Ishikawa (cell line): Measurements from ENCODE around the gene TPX2.

Source experiments
- CEBPB ChIP-seq: IDR thresholded peaks from 2 replicates; pipeline ENCODE4 v1.6.1; 2012
- CREB1 ChIP-seq: IDR thresholded peaks from 2 replicates; pipeline ENCODE4 v1.6.1; 2012; ENCODE audit warnings: low read depth
- EGR1 ChIP-seq: IDR thresholded peaks from 2 replicates; pipeline ENCODE4 v1.6.1; 2012
- EP300 ChIP-seq: IDR thresholded peaks from 2 replicates; pipeline ENCODE4 v1.6.1; 2012; ENCODE audit warnings: borderline replicate concordance
- FOXM1 ChIP-seq: IDR thresholded peaks from 2 replicates; pipeline ENCODE4 v1.6.1; 2012; ENCODE audit warnings: low read depth, borderline replicate concordance
- NFIC ChIP-seq: IDR thresholded peaks from 2 replicates; pipeline ENCODE4 v1.6.1; 2012
- RAD21 ChIP-seq: IDR thresholded peaks from 2 replicates; pipeline ENCODE4 v1.6.1; 2012; ENCODE audit warnings: low read depth
- TAF1 ChIP-seq: IDR thresholded peaks from 2 replicates; pipeline ENCODE4 v1.6.1; 2012; ENCODE audit warnings: low read depth, mild to moderate bottlenecking
- TCF12 ChIP-seq: IDR thresholded peaks from 2 replicates; pipeline ENCODE4 v1.6.1; 2012; ENCODE audit warnings: low read depth
- TEAD4 ChIP-seq: IDR thresholded peaks from 2 replicates; pipeline ENCODE4 v1.6.1; 2012
- YY1 ChIP-seq: IDR thresholded peaks from 2 replicates; pipeline ENCODE4 v1.6.1; 2012; ENCODE audit warnings: low read depth
- ZBTB7A ChIP-seq: IDR thresholded peaks from 2 replicates; pipeline ENCODE4 v1.6.1; 2012; ENCODE audit warnings: low read depth
- TF ChIP-seq, protein P1 (sequence below): IDR thresholded peaks from 2 replicates; pipeline ENCODE4 v1.6.1; 2012
- TF ChIP-seq, protein P2 (sequence below): IDR thresholded peaks from 2 replicates; pipeline ENCODE4 v1.6.1; 2012; ENCODE audit warnings: low read depth, mild to moderate bottlenecking
- TF ChIP-seq, protein P3 (sequence below): IDR thresholded peaks from 2 replicates; pipeline ENCODE4 v1.6.1; 2012

The TPX2 gene

DNA sequence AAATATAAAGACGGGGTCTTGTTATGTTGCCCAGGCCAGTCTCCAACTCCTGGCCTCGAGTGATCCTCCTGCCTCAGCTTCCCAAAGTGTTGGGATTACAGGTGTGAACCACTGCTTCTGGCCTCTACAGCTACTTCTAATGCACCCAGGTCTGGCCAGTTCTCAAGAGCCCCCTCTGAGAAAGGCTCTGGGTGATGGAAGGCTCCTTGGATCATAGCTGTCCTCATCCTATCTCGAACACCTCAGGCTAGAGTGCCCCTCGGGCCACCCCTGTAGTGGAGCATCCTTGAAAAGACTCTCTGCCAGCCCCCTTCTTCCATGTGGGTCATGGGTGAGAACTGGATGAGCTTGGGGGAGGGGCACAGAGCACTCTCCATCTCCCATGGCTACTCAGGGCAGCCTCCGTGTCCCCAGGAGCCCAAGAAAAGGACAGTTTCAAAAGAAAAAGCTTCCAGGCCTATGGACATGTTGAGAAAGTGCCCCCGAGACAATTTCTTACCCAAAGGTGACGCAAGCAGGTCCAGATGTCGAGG lies 79.4 kb downstream of the TPX2 start:
- no peak for TF ChIP-seq CREB1
- TF ChIP-seq EGR1 = no peak
- TF ChIP-seq TAF1 = no peak
- TF ChIP-seq, protein P1, sequence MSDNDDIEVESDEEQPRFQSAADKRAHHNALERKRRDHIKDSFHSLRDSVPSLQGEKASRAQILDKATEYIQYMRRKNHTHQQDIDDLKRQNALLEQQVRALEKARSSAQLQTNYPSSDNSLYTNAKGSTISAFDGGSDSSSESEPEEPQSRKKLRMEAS = no peak
- no peak for TF ChIP-seq RAD21
- TF ChIP-seq NFIC = no peak
- TF ChIP-seq, protein P2, sequence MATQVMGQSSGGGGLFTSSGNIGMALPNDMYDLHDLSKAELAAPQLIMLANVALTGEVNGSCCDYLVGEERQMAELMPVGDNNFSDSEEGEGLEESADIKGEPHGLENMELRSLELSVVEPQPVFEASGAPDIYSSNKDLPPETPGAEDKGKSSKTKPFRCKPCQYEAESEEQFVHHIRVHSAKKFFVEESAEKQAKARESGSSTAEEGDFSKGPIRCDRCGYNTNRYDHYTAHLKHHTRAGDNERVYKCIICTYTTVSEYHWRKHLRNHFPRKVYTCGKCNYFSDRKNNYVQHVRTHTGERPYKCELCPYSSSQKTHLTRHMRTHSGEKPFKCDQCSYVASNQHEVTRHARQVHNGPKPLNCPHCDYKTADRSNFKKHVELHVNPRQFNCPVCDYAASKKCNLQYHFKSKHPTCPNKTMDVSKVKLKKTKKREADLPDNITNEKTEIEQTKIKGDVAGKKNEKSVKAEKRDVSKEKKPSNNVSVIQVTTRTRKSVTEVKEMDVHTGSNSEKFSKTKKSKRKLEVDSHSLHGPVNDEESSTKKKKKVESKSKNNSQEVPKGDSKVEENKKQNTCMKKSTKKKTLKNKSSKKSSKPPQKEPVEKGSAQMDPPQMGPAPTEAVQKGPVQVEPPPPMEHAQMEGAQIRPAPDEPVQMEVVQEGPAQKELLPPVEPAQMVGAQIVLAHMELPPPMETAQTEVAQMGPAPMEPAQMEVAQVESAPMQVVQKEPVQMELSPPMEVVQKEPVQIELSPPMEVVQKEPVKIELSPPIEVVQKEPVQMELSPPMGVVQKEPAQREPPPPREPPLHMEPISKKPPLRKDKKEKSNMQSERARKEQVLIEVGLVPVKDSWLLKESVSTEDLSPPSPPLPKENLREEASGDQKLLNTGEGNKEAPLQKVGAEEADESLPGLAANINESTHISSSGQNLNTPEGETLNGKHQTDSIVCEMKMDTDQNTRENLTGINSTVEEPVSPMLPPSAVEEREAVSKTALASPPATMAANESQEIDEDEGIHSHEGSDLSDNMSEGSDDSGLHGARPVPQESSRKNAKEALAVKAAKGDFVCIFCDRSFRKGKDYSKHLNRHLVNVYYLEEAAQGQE = no peak
- TF ChIP-seq CEBPB = no peak
- no peak for TF ChIP-seq TEAD4
- no peak for TF ChIP-seq FOXM1
- TF ChIP-seq EP300 = no peak
- TF ChIP-seq TCF12 = no peak
- TF ChIP-seq YY1 = no peak
- TF ChIP-seq ZBTB7A = no peak
- TF ChIP-seq, protein P3, sequence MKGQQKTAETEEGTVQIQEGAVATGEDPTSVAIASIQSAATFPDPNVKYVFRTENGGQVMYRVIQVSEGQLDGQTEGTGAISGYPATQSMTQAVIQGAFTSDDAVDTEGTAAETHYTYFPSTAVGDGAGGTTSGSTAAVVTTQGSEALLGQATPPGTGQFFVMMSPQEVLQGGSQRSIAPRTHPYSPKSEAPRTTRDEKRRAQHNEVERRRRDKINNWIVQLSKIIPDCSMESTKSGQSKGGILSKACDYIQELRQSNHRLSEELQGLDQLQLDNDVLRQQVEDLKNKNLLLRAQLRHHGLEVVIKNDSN = no peak

DNA sequence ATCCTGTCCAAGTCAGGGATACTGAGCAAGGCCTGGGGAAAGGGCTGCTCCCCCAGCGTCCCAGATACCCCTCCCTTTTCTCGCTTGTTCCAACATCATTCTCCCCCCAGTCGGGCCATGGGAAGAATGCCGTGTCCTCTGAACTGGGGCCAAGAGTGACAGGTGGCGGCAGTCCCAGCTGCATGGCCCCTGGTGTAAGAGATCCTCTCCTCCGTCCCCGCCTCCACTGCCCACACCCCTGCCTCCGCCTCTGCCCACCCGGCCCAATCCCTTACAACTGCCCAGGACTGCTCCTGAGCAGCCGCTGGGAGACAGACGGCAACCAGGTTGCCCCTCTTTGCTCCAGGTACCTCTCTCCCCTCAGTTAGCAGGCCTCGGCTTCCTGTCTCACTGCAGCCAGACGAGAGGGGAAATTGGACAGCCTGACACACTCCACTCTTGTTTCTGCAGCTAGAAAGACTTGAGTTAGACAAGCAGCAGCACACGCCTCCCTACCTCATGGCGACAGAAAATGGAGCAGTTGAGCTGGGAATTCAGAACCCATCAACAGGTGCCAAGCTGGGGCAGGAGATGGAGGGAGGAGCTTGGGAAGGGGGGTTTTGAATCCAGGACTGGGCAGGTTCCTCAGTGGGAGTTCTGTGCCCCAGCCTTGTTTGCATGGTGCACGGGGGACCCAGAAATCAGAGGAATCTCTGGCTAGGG lies 80.1 kb downstream of the TPX2 start, which contains the start of gene MYLK2:
Gene MYLK2 (plus strand): TSS at position 274 of the 702 bp plus-strand sequence. CDS start 225 bp downstream, at position 499.
- TF ChIP-seq, protein P1 = no peak
- TF ChIP-seq TAF1 = no peak
- no peak for TF ChIP-seq TCF12
- TF ChIP-seq ZBTB7A = no peak
- TF ChIP-seq, protein P3 = no peak
- TF ChIP-seq EP300 = no peak
- TF ChIP-seq YY1 = no peak
- TF ChIP-seq EGR1 = no peak
- TF ChIP-seq, protein P2 = no peak
- no peak for TF ChIP-seq CEBPB
- TF ChIP-seq RAD21 = no peak
- no peak for TF ChIP-seq TEAD4
- no peak for TF ChIP-seq NFIC
- TF ChIP-seq CREB1 = no peak
- no peak for TF ChIP-seq FOXM1

DNA sequence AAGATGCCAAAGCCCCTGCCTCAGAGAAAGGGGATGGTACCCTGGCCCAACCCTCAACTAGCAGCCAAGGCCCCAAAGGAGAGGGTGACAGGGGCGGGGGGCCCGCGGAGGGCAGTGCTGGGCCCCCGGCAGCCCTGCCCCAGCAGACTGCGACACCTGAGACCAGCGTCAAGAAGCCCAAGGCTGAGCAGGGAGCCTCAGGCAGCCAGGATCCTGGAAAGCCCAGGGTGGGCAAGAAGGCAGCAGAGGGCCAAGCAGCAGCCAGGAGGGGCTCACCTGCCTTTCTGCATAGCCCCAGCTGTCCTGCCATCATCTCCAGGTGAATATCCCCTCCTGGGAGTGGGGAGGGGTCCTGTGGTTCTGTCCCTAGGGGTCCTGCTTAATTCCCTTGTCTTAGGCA lies 81.1 kb downstream of the TPX2 start:
- TF ChIP-seq CEBPB (no peak), EGR1 (no peak), EP300 (no peak), TCF12 (no peak), ZBTB7A (no peak), NFIC (no peak), TEAD4 (no peak), RAD21 (no peak)

DNA sequence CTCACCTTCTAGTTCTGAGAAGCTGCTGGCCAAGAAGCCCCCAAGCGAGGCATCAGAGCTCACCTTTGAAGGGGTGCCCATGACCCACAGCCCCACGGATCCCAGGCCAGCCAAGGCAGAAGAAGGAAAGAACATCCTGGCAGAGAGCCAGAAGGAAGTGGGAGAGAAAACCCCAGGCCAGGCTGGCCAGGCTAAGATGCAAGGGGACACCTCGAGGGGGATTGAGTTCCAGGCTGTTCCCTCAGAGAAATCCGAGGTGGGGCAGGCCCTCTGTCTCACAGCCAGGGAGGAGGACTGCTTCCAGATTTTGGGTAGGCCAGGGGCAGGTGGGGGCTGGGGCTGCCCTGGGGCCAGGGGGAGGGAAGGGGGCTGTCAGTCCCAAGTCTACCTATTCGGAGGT lies 82.3 kb downstream of the TPX2 start:
- TF ChIP-seq YY1 (no peak), EP300 (no peak), NFIC (peak; percentile 50), ZBTB7A (no peak), CEBPB (no peak), RAD21 (no peak)

DNA sequence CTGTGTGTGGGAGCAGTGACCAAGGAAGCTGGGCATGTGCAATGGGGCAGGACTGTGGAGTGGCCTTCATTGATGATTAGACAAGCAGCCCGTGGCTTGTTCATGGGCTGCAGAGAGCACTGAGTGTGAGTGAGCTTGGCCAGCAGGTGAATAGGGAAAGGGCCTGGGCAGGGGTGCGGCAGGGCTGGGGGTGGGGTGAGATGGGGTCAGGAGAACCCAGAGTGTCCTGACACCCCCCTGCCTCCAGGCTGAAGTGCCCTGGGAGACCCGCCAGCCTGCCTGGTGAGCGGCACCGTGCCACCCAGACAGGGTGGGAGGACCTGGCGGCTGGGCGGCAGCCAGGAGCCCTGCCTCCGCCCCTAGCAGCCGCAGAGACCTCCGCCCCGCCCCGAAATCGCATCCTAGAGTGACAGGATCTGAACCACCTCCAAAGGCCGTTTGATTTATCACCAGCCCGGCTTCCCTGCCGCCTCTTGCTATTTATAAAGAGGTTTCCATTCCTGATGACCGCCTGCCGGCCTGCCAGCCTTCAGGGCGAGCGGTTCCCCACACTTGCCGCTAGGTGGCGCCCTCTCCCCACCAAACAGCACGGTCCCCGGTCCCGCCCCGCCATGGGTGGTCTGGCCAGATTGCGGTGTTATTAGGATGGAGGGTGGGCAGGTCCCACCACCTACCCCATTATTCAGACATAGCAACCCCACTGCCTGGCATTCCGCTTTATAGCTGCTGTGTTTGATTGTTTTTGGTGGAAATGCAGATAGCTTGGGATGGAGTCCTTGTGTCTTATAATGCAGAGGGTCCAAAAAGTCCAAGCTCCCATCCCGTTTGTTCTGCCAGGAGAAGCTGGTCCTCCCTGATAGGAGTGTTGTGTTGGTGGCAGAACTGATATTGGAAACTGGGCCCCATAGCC lies 83.6 kb downstream of the TPX2 start:
- TF ChIP-seq EP300 (peak; percentile 79; the same call in 1 of the 2 replicates), RAD21 (peak; percentile 96), TCF12 (peak; percentile 89), TAF1 (no peak), CREB1 (no peak), NFIC (peak; percentile 90)
